AG04450 (cell line): ENCODE measurements around the gene ERO1B. TPM values are rescaled to one million over a fixed set of nuclear protein-coding genes. Genes with fewer than 3 reads are reported as not detected.

Experiments
- CTCF ChIA-PET: fragments of 300-600, 350-600 bp; formaldehyde crosslinking; extraction: SDS; loops from one replicate; lab custom pipeline; 2022; ENCODE audit warnings: antibody characterized with exemption, inconsistent platforms; lab: Charles Lee
- POLR2A ChIA-PET: fragments of 350-600 bp; formaldehyde crosslinking; extraction: SDS; loops from one replicate; lab custom pipeline; 2021; ENCODE audit warnings: antibody characterized with exemption, inconsistent platforms; lab: Yijun Ruan, JAX
- DNase-seq: peaks from one replicate; pipeline ENCODE4 v3.0.0-alpha.2; 2011; ENCODE audit warnings: low read depth, low spot score
- H3K27ac ChIP-seq: one replicate; pipeline ENCODE4 v1.5.1; 2012; ENCODE audit warnings: low read depth, low read length, control low read depth
- H3K27me3 ChIP-seq: one replicate; pipeline ENCODE4 v1.6.0; 2012; ENCODE audit warnings: low read length; ENCODE audit not compliant: control insufficient read depth, insufficient read depth
- H3K4me3 ChIP-seq: 2 replicates; pipeline ENCODE4 v1.5.1; 2011; ENCODE audit warnings: mild to moderate bottlenecking, low read depth, low read length, control low read depth
- H3K9me3 ChIP-seq: 2 replicates; pipeline ENCODE4 v1.5.1; 2012; ENCODE audit warnings: low read length; ENCODE audit not compliant: control insufficient read depth, insufficient read depth
- polyA plus RNA-seq: library from polyadenylated mRNA; depleted of rRNA; stranded (reverse); fragments of >200 nt; gene quantifications from 2 replicates; pipeline ENCODE4 v1.2.3, GENCODE V29; 2011
- TF ChIP-seq, protein P1 (sequence below): IDR thresholded peaks from 2 replicates; pipeline ENCODE4 v1.5.1; 2011; ENCODE audit warnings: low read depth, low read length, control low read depth, inconsistent platforms

ERO1B gene
- polyA plus RNA-seq, 1 experiment, result 2.2 TPM

DNA sequence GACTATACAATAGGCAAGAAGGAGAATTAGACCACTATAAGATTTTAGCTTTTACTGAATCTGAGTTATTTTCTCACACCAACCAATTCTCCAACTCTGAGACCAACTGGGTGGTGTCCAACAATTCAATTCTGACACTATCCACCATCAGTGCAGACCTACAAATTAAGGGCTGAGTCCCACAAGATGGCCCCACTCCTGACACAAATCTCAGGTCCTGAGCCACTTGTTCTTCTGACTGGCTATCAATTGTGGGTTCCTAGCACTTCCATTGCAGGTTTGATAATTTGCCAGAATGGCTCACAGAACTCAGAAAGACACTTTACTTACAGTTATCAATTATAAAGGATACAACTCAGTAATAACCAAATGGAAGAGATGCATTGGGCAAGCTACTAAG lies 6.7 kb downstream of the ERO1B start:
- CTCF ChIA-PET, result no interaction called here
- Histone ChIP-seq H3K27ac (no peak overlapping the region), H3K9me3 (no peaks in the 10 kb centered on the region), H3K4me3 (no peak overlapping the region), H3K27me3 (peaks cover 3% of the 10 kb centered on the region)
- TF ChIP-seq, protein P1, sequence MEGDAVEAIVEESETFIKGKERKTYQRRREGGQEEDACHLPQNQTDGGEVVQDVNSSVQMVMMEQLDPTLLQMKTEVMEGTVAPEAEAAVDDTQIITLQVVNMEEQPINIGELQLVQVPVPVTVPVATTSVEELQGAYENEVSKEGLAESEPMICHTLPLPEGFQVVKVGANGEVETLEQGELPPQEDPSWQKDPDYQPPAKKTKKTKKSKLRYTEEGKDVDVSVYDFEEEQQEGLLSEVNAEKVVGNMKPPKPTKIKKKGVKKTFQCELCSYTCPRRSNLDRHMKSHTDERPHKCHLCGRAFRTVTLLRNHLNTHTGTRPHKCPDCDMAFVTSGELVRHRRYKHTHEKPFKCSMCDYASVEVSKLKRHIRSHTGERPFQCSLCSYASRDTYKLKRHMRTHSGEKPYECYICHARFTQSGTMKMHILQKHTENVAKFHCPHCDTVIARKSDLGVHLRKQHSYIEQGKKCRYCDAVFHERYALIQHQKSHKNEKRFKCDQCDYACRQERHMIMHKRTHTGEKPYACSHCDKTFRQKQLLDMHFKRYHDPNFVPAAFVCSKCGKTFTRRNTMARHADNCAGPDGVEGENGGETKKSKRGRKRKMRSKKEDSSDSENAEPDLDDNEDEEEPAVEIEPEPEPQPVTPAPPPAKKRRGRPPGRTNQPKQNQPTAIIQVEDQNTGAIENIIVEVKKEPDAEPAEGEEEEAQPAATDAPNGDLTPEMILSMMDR, result no peak
- DNase-seq, result no peak
- POLR2A ChIA-PET, result no interaction called here

DNA sequence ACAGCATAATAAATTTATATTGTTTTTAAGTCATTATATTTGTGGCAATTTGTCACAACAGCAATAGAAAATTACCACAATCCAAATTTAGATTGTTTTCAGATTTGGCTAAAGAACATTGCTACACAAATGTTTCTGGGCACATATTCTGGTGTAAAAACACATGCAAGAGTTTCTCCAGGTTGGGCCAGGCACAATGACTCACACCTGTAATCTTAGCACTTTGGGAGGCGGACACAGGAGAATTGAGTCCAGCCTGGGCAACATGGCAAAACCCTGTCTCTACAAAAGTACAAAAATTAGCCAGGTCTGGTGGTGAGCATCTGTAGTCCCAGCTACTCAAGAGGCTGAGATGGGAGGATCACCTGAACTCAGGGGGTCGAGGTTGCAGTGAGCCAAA lies 8.4 kb downstream of the ERO1B start:
- DNase-seq, result no peak
- ChIA-PET CTCF (no interaction called here), POLR2A (no interaction called here)
- H3K27ac ChIP-seq, result no peak overlapping the region
- H3K4me3 ChIP-seq, result no peak overlapping the region
- TF ChIP-seq, protein P1, result no peak
- no peaks in the 10 kb centered on the region for H3K9me3 ChIP-seq
- peaks cover 3% of the 10 kb centered on the region for H3K27me3 ChIP-seq

DNA sequence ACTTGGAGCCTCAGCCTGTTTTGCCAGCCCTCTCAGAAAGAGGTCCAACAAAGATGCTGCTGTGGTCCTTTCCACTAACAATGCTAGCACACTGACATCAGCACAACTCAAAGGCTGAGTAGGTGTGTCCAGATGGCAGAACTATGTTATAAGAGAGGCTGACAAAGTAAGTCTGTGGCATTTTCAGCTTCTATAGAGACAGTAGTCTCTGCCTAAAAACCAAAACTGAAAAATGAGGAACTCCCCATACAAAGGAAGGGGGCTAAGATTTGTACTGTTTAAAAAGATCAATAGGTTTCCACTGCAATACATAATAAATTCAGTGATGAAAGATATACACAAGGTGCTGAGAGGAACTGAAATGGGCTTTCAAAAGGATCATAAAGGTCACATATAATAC lies 12.3 kb downstream of the ERO1B start:
- CTCF ChIA-PET, result no interaction called here
- Histone ChIP-seq H3K4me3 (no peak overlapping the region), H3K27me3 (no peaks in the 10 kb centered on the region), H3K9me3 (no peaks in the 10 kb centered on the region), H3K27ac (no peak overlapping the region)
- POLR2A ChIA-PET, result no interaction called here
- TF ChIP-seq, protein P1, result no peak
- DNase-seq, result no peak

DNA sequence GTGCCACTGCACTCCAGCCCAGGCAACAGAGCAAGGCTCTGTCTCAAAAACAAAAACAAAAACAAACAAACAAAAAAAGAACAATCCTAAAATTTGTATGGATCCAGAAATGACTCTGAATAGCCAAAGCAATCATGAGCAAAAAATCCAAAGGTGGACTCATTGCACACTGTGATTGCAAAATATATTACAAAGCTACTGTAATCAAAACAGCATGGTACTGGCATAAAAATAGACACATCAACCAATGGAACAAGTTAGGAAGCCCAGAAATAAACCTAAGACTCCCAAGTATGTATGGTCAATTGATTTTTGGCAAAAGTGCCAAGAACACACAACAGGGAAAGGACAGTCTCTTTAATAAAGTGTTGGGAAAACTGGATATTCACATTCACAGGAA lies 19.9 kb downstream of the ERO1B start:
- TF ChIP-seq, protein P1, result no peak
- no peak overlapping the region for H3K4me3 ChIP-seq
- H3K27me3 ChIP-seq, result no peaks in the 10 kb centered on the region
- DNase-seq, result no peak
- ChIA-PET CTCF (interaction anchor here (1.1 kb wide), 1 partner anchor 228 kb away, joined by 3 read pairs; no protein-coding TSS in a partner anchor), POLR2A (no interaction called here)
- H3K27ac ChIP-seq, result no peak overlapping the region
- 0 out of 2 replicates have a peak, but pooled peaks cover 3% of the 10 kb centered on the region for H3K9me3 ChIP-seq

DNA sequence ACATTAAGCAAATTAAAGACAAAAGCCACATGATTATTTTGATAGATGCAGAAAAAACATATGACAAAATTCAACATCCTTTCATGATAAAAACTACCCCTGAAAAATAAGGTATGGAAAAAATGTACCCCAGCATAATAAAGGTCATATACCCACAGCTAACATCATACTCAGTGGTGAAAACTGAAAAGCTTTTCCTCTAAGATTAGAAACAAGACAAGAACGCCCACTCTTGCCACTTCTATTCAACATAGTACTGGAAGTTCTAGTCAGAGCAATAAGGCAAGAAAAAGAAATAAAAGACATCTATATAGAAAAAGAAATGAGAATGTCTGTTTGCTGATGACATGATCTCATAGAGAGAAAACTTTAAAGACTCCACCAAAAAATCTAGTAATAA lies 20.7 kb downstream of the ERO1B start:
- ChIA-PET POLR2A (no interaction called here), CTCF (interaction anchor here (1.1 kb wide), 1 partner anchor 229 kb away, joined by 3 read pairs; no protein-coding TSS in a partner anchor)
- H3K9me3 ChIP-seq, result 0 out of 2 replicates have a peak, but pooled peaks cover 3% of the 10 kb centered on the region
- TF ChIP-seq, protein P1, result no peak
- H3K4me3 ChIP-seq, result no peak overlapping the region
- H3K27ac ChIP-seq, result no peak overlapping the region
- DNase-seq, result no peak
- no peaks in the 10 kb centered on the region for H3K27me3 ChIP-seq
